Body of pancreas (tissue), 4 donors: Measurements from ENCODE around the gene DSC3. TPM values are rescaled to one million over a fixed set of nuclear protein-coding genes. Genes with fewer than 3 reads are reported as not detected.

ENCODE experiments used
- ATAC-seq: fragments of 150-250 bp; one replicate; pipeline ENCODE4 v1.9.1; 2016
- DNase-seq, 4 donors: peaks; one replicate each; pipeline ENCODE4 v3.0.0-alpha.2; 2019
- H3K27ac ChIP-seq, 4 donors: fragments of 200-600 bp; sonication (generic); 1 replicate in 3 of 4; 2 replicates in 1 of 4; pipeline versions ENCODE4 v1.5.1 to v1.6.1; 2016 to 2019; ENCODE audit warnings: mild to moderate bottlenecking in 1 of 4, mixed read lengths in 1 of 4, moderate library complexity in 1 of 4
- H3K27me3 ChIP-seq, 2 donors: fragments of 200-600 bp; sonication (generic); one replicate each; pipeline ENCODE4 v1.6.0; 2016; ENCODE audit warnings: mild to moderate bottlenecking in 1 of 2
- H3K36me3 ChIP-seq, 2 donors: fragments of 200-600 bp; sonication (generic); replicated peaks in 1 of 2; 2 replicates each; pipeline ENCODE4 v1.5.1; 2016; ENCODE audit warnings: low read depth in 2 of 2; ENCODE audit not compliant: insufficient read depth in 1 of 2
- H3K4me1 ChIP-seq: fragments of 200-600 bp; sonication (generic); one replicate; pipeline ENCODE4 v1.6.0; 2016
- H3K4me3 ChIP-seq, 2 donors: fragments of 200-600 bp; sonication (generic); 1 replicate in 1 of 2; 2 replicates in 1 of 2; pipeline ENCODE4 v1.5.1; 2016 to 2019
- H3K9me3 ChIP-seq, 3 donors: fragments of 200-600 bp; sonication (generic); 1 replicate in 2 of 3; 2 replicates in 1 of 3; pipeline ENCODE4 v1.5.1; 2016
- CTCF ChIP-seq, 7 experiments: fragments of 450-650 bp in 4 of 7; fragments of 200-600 bp in 3 of 7; sonication (generic) in 3 of 7; IDR thresholded peaks; one replicate each; pipeline ENCODE4 v1.5.1; 2016 to 2019; ENCODE audit warnings: antibody characterized with exemption in 7 of 7
- POLR2A ChIP-seq, 3 donors: fragments of 450-650 bp; IDR thresholded peaks; one replicate each; pipeline ENCODE4 v1.6.1; 2016; ENCODE audit warnings: antibody characterized with exemption in 3 of 3, mild to moderate bottlenecking in 2 of 3
- WGBS, 2 donors: methylation state at CpG; one replicate each; pipeline ENCODE4 v1.1.5; 2017; 5-methylcytosine and 5-hydroxymethylcytosine counted together
- intact Hi-C: fragments of 100-400 bp; cut with DNase I; formaldehyde crosslinking; loops from one replicate; pipeline ENCODE4 v1.15.1; 2023
- total RNA-seq, 2 donors: library from RNA; depleted of rRNA; stranded (reverse); fragments of >200 nt; gene quantifications; one replicate each; pipeline ENCODE4 v1.1.0, GENCODE V29; 2016

Gene DSC3
- total RNA-seq, 2 donors from 2014 or later: 0.26 TPM; not detected in 1

- no peak for ATAC-seq
- H3K27ac ChIP-seq: no peak overlapping the region
Observed at GRCh38 chr18:31044926-31045325, 2.4 kb upstream of the DSC3 start.

GRCh38 chr18:31043709-31044108 lies 1.2 kb upstream of the DSC3 start:
- ATAC-seq (no peak), DNase-seq (no peak)
- H3K36me3 ChIP-seq: no peaks in the 10 kb centered on the region
- no peak overlapping the region for H3K4me3 ChIP-seq
- H3K27ac ChIP-seq: no peak overlapping the region
- peaks cover 20% of the 10 kb centered on the region for H3K4me1 ChIP-seq
- peaks cover 5 to 41% of the 10 kb centered on the region in 2 donors for H3K27me3 ChIP-seq
- intact Hi-C loops: no loop called here
- TF ChIP-seq POLR2A (IDR thresholded peaks at IDR 0.05): no peak
- WGBS, 2 donors: 56 to 61% methylated on average over 6 to 7 of the region's 7 CpGs
- no peaks in the 10 kb centered on the region for H3K9me3 ChIP-seq

More at GRCh38 chr18:31044926-31045325, 2.4 kb upstream of the DSC3 start:
- Histone ChIP-seq H3K4me1 (peaks cover 20% of the 10 kb centered on the region), H3K4me3 (no peak overlapping the region), H3K9me3 (no peaks in the 10 kb centered on the region), H3K27me3 (peaks cover 0 to 32% of the 10 kb centered on the region in 2 donors), H3K36me3 (no peaks in the 10 kb centered on the region)
- TF ChIP-seq CTCF (IDR thresholded peaks at IDR 0.05): no peak
- no peak for TF ChIP-seq POLR2A (IDR thresholded peaks at IDR 0.05)
- 66 to 67% methylated on average over 3 of the region's 3 CpGs for WGBS, 2 donors
- DNase-seq: no peak
- intact Hi-C loops: no loop called here

- Histone ChIP-seq H3K9me3 (no peaks in the 10 kb centered on the region), H3K36me3 (no peaks in the 10 kb centered on the region), H3K4me1 (peaks cover 20% of the 10 kb centered on the region), H3K27me3 (peaks cover 5 to 41% of the 10 kb centered on the region in 2 donors), H3K4me3 (peak overlapping the region in 1 of 2 donors; percentile 6), H3K27ac (no peak overlapping the region)
- TF ChIP-seq POLR2A (IDR thresholded peaks at IDR 0.05) (no peak), CTCF (IDR thresholded peaks at IDR 0.05) (no peak)
- intact Hi-C loops: no loop called here
- ATAC-seq (no peak), DNase-seq (no peak)
- WGBS, 2 donors: 4 to 7% methylated on average over 13 to 17 of the region's 17 CpGs
Observed at GRCh38 chr18:31042084-31042405, 497 bp downstream of the DSC3 start.

GRCh38 chr18:31041271-31042083 lies 1.1 kb downstream of the DSC3 start:
- Histone ChIP-seq H3K36me3 (no peaks in the 10 kb centered on the region), H3K4me3 (no peak overlapping the region), H3K27ac (no peak overlapping the region), H3K9me3 (no peaks in the 10 kb centered on the region), H3K27me3 (peaks cover 5 to 41% of the 10 kb centered on the region in 2 donors), H3K4me1 (peaks cover 20% of the 10 kb centered on the region)
- intact Hi-C loops: no loop called here
- DNase-seq: peak in 2 of 4 donors; percentile 7 to 9
- WGBS, 2 donors: 2 to 7% methylated on average over 44 to 52 of the region's 52 CpGs
- TF ChIP-seq CTCF (IDR thresholded peaks at IDR 0.05) (no peak), POLR2A (IDR thresholded peaks at IDR 0.05) (no peak)
- no peak for ATAC-seq

- Histone ChIP-seq H3K27ac (no peak overlapping the region), H3K4me1 (peaks cover 20% of the 10 kb centered on the region), H3K36me3 (no peaks in the 10 kb centered on the region), H3K27me3 (peaks cover 5 to 41% of the 10 kb centered on the region in 2 donors), H3K9me3 (no peaks in the 10 kb centered on the region), H3K4me3 (no peak overlapping the region)
- intact Hi-C loops: no loop called here
- ATAC-seq: no peak
- WGBS, 2 donors: 9 to 11% methylated on average over 18 of the region's 18 CpGs
- no peak for DNase-seq
- no peak for TF ChIP-seq POLR2A (IDR thresholded peaks at IDR 0.05)
- no peak for TF ChIP-seq CTCF (IDR thresholded peaks at IDR 0.05)
Observed at GRCh38 chr18:31040686-31041270, 1.8 kb downstream of the DSC3 start.
